IPS-18a (cell line): Measurements from ENCODE around the gene TNFRSF19.

Experiments
- H3K27ac ChIP-seq: one replicate; pipeline ENCODE4 v1.5.1; 2013; ENCODE audit warnings: low read length
- H3K27me3 ChIP-seq: one replicate; pipeline ENCODE4 v1.6.1; 2013; ENCODE audit warnings: mild to moderate bottlenecking, low read length; ENCODE audit not compliant: control insufficient read depth, insufficient read depth
- H3K36me3 ChIP-seq: one replicate; pipeline ENCODE4 v1.6.1; 2013; ENCODE audit warnings: low read depth, low read length; ENCODE audit not compliant: control insufficient read depth
- H3K4me1 ChIP-seq: one replicate; pipeline ENCODE4 v1.6.1; 2013; ENCODE audit warnings: low read depth, low read length; ENCODE audit not compliant: control insufficient read depth
- H3K4me3 ChIP-seq: one replicate; pipeline ENCODE4 v1.5.1; 2013; ENCODE audit warnings: low read length
- H3K9ac ChIP-seq: one replicate; pipeline ENCODE4 v1.6.1; 2013; ENCODE audit warnings: mild to moderate bottlenecking, low read length, moderate library complexity
- H3K9me3 ChIP-seq: one replicate; pipeline ENCODE4 v1.6.1; 2013; ENCODE audit warnings: low read depth, low read length; ENCODE audit not compliant: control insufficient read depth

The TNFRSF19 gene

GRCh38 chr13:23552661-23553060, 17.6 kb upstream of the TNFRSF19 start:
- H3K9ac ChIP-seq, result no peak overlapping the region
- H3K36me3 ChIP-seq, result no peaks in the 10 kb centered on the region
- H3K27me3 ChIP-seq, result peaks cover 2% of the 10 kb centered on the region
- peaks cover 13% of the 10 kb centered on the region for H3K4me1 ChIP-seq
- H3K4me3 ChIP-seq, result no peak overlapping the region
- H3K9me3 ChIP-seq, result no peaks in the 10 kb centered on the region
- no peak overlapping the region for H3K27ac ChIP-seq

- Histone ChIP-seq H3K27ac (no peak overlapping the region), H3K36me3 (no peaks in the 10 kb centered on the region), H3K4me3 (no peak overlapping the region), H3K9ac (no peak overlapping the region), H3K27me3 (no peaks in the 10 kb centered on the region), H3K9me3 (no peaks in the 10 kb centered on the region), H3K4me1 (peaks cover 13% of the 10 kb centered on the region)
These were observed 16.2 kb upstream of the TNFRSF19 start for GRCh38 chr13:23554000-23554399.

GRCh38 chr13:23557043-23557442, 13.2 kb upstream of the TNFRSF19 start:
- Histone ChIP-seq H3K4me1 (peaks cover 6% of the 10 kb centered on the region), H3K27me3 (no peaks in the 10 kb centered on the region), H3K4me3 (no peak overlapping the region), H3K9ac (no peak overlapping the region), H3K27ac (no peak overlapping the region), H3K9me3 (no peaks in the 10 kb centered on the region), H3K36me3 (no peaks in the 10 kb centered on the region)

GRCh38 chr13:23557733-23558132, 12.5 kb upstream of the TNFRSF19 start:
- no peak overlapping the region for H3K4me3 ChIP-seq
- no peak overlapping the region for H3K9ac ChIP-seq
- no peak overlapping the region for H3K27ac ChIP-seq
- H3K27me3 ChIP-seq, result no peaks in the 10 kb centered on the region
- no peaks in the 10 kb centered on the region for H3K4me1 ChIP-seq
- no peaks in the 10 kb centered on the region for H3K36me3 ChIP-seq
- H3K9me3 ChIP-seq, result no peaks in the 10 kb centered on the region

- H3K9ac ChIP-seq, result no peak overlapping the region
- no peaks in the 10 kb centered on the region for H3K9me3 ChIP-seq
- no peaks in the 10 kb centered on the region for H3K27me3 ChIP-seq
- no peak overlapping the region for H3K4me3 ChIP-seq
- H3K36me3 ChIP-seq, result no peaks in the 10 kb centered on the region
- no peak overlapping the region for H3K27ac ChIP-seq
- H3K4me1 ChIP-seq, result no peaks in the 10 kb centered on the region
These were observed 11.3 kb upstream of the TNFRSF19 start for GRCh38 chr13:23558675-23559536.

- H3K27me3 ChIP-seq, result no peaks in the 10 kb centered on the region
- H3K27ac ChIP-seq, result no peak overlapping the region
- H3K36me3 ChIP-seq, result no peaks in the 10 kb centered on the region
- no peak overlapping the region for H3K9ac ChIP-seq
- H3K4me3 ChIP-seq, result no peak overlapping the region
- H3K9me3 ChIP-seq, result no peaks in the 10 kb centered on the region
- no peaks in the 10 kb centered on the region for H3K4me1 ChIP-seq
These were observed 9.6 kb upstream of the TNFRSF19 start for GRCh38 chr13:23560571-23561089.

GRCh38 chr13:23561261-23561660, 9.0 kb upstream of the TNFRSF19 start:
- no peaks in the 10 kb centered on the region for H3K4me1 ChIP-seq
- H3K9ac ChIP-seq, result no peak overlapping the region
- no peaks in the 10 kb centered on the region for H3K36me3 ChIP-seq
- no peaks in the 10 kb centered on the region for H3K9me3 ChIP-seq
- no peaks in the 10 kb centered on the region for H3K27me3 ChIP-seq
- H3K4me3 ChIP-seq, result no peak overlapping the region
- H3K27ac ChIP-seq, result no peak overlapping the region

GRCh38 chr13:23563085-23563845, 6.9 kb upstream of the TNFRSF19 start:
- no peak overlapping the region for H3K9ac ChIP-seq
- H3K27ac ChIP-seq, result no peak overlapping the region
- H3K9me3 ChIP-seq, result no peaks in the 10 kb centered on the region
- no peaks in the 10 kb centered on the region for H3K36me3 ChIP-seq
- no peaks in the 10 kb centered on the region for H3K27me3 ChIP-seq
- H3K4me1 ChIP-seq, result no peaks in the 10 kb centered on the region
- no peak overlapping the region for H3K4me3 ChIP-seq

- H3K27ac ChIP-seq, result no peak overlapping the region
- H3K9ac ChIP-seq, result no peak overlapping the region
- no peaks in the 10 kb centered on the region for H3K9me3 ChIP-seq
- peaks cover 10% of the 10 kb centered on the region for H3K4me1 ChIP-seq
- H3K4me3 ChIP-seq, result no peak overlapping the region
- no peaks in the 10 kb centered on the region for H3K27me3 ChIP-seq
- no peaks in the 10 kb centered on the region for H3K36me3 ChIP-seq
These were observed 2.2 kb upstream of the TNFRSF19 start for GRCh38 chr13:23567906-23568460.

- Histone ChIP-seq H3K36me3 (no peaks in the 10 kb centered on the region), H3K9me3 (no peaks in the 10 kb centered on the region), H3K27me3 (no peaks in the 10 kb centered on the region), H3K9ac (no peak overlapping the region), H3K4me1 (peaks cover 10% of the 10 kb centered on the region), H3K4me3 (peak overlapping the region; percentile 8), H3K27ac (no peak overlapping the region)
These were observed 706 bp downstream of the TNFRSF19 start for GRCh38 chr13:23570921-23571315.

GRCh38 chr13:23571431-23571830, 1.2 kb downstream of the TNFRSF19 start:
- Histone ChIP-seq H3K36me3 (no peaks in the 10 kb centered on the region), H3K27ac (no peak overlapping the region), H3K9me3 (no peaks in the 10 kb centered on the region), H3K4me3 (peak overlapping the region; percentile 2), H3K27me3 (no peaks in the 10 kb centered on the region), H3K9ac (no peak overlapping the region), H3K4me1 (peaks cover 10% of the 10 kb centered on the region)
